K562 (cell line): ENCODE results near the gene DPEP2NB. TPM values are rescaled to one million over a fixed set of nuclear protein-coding genes. Genes with fewer than 3 reads are reported as not detected.
A peak's percentile ranks its signal among the peaks of the same experiment; 100 is the strongest.

Source experiments
- CCAR2 ChIP-seq: fragments of 200-400 bp; formaldehyde crosslinking; IDR thresholded peaks from 2 replicates; pipeline ENCODE4 v1.6.1; 2017; ENCODE audit warnings: mild to moderate bottlenecking, low read depth, low read length
- E2F4 ChIP-seq: sonication (generic); formaldehyde crosslinking; IDR thresholded peaks from 2 replicates; pipeline ENCODE4 v1.8.0; 2022; ENCODE audit warnings: mild to moderate bottlenecking, low read depth, missing genetic modification reagents
- E2F5 ChIP-seq: sonication (generic); formaldehyde crosslinking; IDR thresholded peaks from 2 replicates; pipeline ENCODE4 v1.8.0; 2022; ENCODE audit warnings: mild to moderate bottlenecking, missing genetic modification reagents
- HNRNPUL1 ChIP-seq: fragments of 200-400 bp; formaldehyde crosslinking; IDR thresholded peaks from 2 replicates; pipeline ENCODE4 v1.6.1; 2017; ENCODE audit warnings: low read length
- MCM3 ChIP-seq: fragments of 450-650 bp; IDR thresholded peaks from 2 replicates; pipeline ENCODE4 v1.6.1; 2016
- MXI1 ChIP-seq: IDR thresholded peaks from 2 replicates; pipeline ENCODE4 v1.6.1; 2011; ENCODE audit warnings: low read depth, mild to moderate bottlenecking, improper control_type of control experiment, low read length
- NFYB ChIP-seq: IDR thresholded peaks from 2 replicates; pipeline ENCODE4 v1.6.1; 2011; ENCODE audit warnings: mild to moderate bottlenecking, moderate library complexity; ENCODE audit not compliant: insufficient read length; ENCODE audit errors: extremely low read depth
- NONO ChIP-seq, 2 experiments: fragments of 200-400 bp in 1 of 2; fragments of 450-650 bp in 1 of 2; formaldehyde crosslinking in 1 of 2; IDR thresholded peaks; 2 replicates each; pipeline ENCODE4 v1.6.1; 2017; ENCODE audit warnings: low read depth in 2 of 2, mild to moderate bottlenecking in 2 of 2, moderate library complexity in 2 of 2, low read length in 1 of 2
- SMAD1 ChIP-seq: fragments of 150-350 bp; IDR thresholded peaks from 2 replicates; pipeline ENCODE4 v1.6.1; 2014; ENCODE audit warnings: low read length, low read depth; ENCODE audit not compliant: partially characterized antibody
- ZNF408 ChIP-seq: fragments of 250-450 bp; sonication (Bioruptor Pico); IDR thresholded peaks from 2 replicates; pipeline ENCODE4 v1.4.0; 2020; ENCODE audit warnings: low read depth, mild to moderate bottlenecking, moderate library complexity
- ZNF561 ChIP-seq: fragments of 450-650 bp; formaldehyde crosslinking; conservative IDR thresholded peaks from 2 replicates; pipeline ENCODE4 v1.4.0; 2020; ENCODE audit warnings: mild to moderate bottlenecking, moderate library complexity
- ZNF717 ChIP-seq: fragments of 250-450 bp; sonication (Bioruptor Pico); IDR thresholded peaks from 2 replicates; pipeline ENCODE4 v1.5.0; 2021
- polyA plus RNA-seq, 8 experiments: library from polyadenylated mRNA; depleted of rRNA in 4 of 8; stranded (reverse) in 5 of 8; unstranded in 3 of 8; fragments of >200 nt; fragmentation: Nextera tagmentation in 2 of 8; fragmentation: Illumina TruSeq in 1 of 8; extraction: Ambion mirVana in 2 of 8; extraction: Trizol in 1 of 8; gene quantifications; 2 replicates each; pipeline versions ENCODE4 v1.2.1 to v1.2.3, GENCODE V29; 2011 to 2014; ENCODE audit warnings: inconsistent platforms in 1 of 8, missing spikeins in 1 of 8
- total RNA-seq, 7 experiments: library from RNA; depleted of rRNA in 6 of 7; stranded (reverse); fragments of >200 nt in 6 of 7; fragmentation: Illumina TruSeq in 2 of 7; extraction: Trizol in 2 of 7; gene quantifications; 2 replicates each; pipeline versions ENCODE4 v1.2.1 to v1.2.3, GENCODE V29; 2011 to 2021; ENCODE audit warnings: low replicate concordance in 1 of 7
- TF ChIP-seq, protein P1 (sequence below): sonication (generic); formaldehyde crosslinking; IDR thresholded peaks from 2 replicates; pipeline ENCODE4 v1.8.1; 2023; ENCODE audit warnings: mild to moderate bottlenecking, missing genetic modification reagents
- TF ChIP-seq, protein P2 (sequence below): IDR thresholded peaks from 3 replicates; pipeline ENCODE4 v1.6.1; 2011; ENCODE audit warnings: borderline replicate concordance, mild to moderate bottlenecking, moderate library complexity; ENCODE audit not compliant: insufficient read length; ENCODE audit errors: extremely low read depth
- TF ChIP-seq, protein P3 (sequence below): fragments of 450-650 bp; IDR thresholded peaks from 2 replicates; pipeline ENCODE4 v1.6.1; 2017; ENCODE audit warnings: antibody characterized with exemption, mild to moderate bottlenecking

DPEP2NB gene
- total and polyA plus RNA-seq, 9 of the 15 experiments (the other 6 are each of a cell fraction or from before 2014, with no cell fraction given): not detected

GRCh38 chr16:68022728-68023537 lies 7.2 kb upstream of the DPEP2NB start, which contains the start of the genes DDX28 and DUS2 (continued):
- TF ChIP-seq E2F4 (CRISPR knock-in tag) (peak; percentile 52; the same call in 1 of the 2 replicates), MXI1 (peak; percentile 81), ZNF408 (CRISPR knock-in tag) (no peak), E2F5 (no peak), ZNF561 (CRISPR knock-in tag) (no peak), NONO (IDR thresholded peaks at IDR 0.05; ENCODE audit: low read depth in 2 of 2, low read length in 1 of 2) (peak in 1 of 2 experiments; percentile 22; a peak in 1 of 4 replicates), CCAR2 (no peak), MCM3 (no peak), NFYB (no peak), ZNF717 (CRISPR knock-in tag) (no peak), HNRNPUL1 (no peak), SMAD1 (peak; percentile 61)
- TF ChIP-seq, protein P1, sequence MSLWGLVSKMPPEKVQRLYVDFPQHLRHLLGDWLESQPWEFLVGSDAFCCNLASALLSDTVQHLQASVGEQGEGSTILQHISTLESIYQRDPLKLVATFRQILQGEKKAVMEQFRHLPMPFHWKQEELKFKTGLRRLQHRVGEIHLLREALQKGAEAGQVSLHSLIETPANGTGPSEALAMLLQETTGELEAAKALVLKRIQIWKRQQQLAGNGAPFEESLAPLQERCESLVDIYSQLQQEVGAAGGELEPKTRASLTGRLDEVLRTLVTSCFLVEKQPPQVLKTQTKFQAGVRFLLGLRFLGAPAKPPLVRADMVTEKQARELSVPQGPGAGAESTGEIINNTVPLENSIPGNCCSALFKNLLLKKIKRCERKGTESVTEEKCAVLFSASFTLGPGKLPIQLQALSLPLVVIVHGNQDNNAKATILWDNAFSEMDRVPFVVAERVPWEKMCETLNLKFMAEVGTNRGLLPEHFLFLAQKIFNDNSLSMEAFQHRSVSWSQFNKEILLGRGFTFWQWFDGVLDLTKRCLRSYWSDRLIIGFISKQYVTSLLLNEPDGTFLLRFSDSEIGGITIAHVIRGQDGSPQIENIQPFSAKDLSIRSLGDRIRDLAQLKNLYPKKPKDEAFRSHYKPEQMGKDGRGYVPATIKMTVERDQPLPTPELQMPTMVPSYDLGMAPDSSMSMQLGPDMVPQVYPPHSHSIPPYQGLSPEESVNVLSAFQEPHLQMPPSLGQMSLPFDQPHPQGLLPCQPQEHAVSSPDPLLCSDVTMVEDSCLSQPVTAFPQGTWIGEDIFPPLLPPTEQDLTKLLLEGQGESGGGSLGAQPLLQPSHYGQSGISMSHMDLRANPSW: no peak; the same call in 1 of the 2 replicates
- TF ChIP-seq, protein P2, sequence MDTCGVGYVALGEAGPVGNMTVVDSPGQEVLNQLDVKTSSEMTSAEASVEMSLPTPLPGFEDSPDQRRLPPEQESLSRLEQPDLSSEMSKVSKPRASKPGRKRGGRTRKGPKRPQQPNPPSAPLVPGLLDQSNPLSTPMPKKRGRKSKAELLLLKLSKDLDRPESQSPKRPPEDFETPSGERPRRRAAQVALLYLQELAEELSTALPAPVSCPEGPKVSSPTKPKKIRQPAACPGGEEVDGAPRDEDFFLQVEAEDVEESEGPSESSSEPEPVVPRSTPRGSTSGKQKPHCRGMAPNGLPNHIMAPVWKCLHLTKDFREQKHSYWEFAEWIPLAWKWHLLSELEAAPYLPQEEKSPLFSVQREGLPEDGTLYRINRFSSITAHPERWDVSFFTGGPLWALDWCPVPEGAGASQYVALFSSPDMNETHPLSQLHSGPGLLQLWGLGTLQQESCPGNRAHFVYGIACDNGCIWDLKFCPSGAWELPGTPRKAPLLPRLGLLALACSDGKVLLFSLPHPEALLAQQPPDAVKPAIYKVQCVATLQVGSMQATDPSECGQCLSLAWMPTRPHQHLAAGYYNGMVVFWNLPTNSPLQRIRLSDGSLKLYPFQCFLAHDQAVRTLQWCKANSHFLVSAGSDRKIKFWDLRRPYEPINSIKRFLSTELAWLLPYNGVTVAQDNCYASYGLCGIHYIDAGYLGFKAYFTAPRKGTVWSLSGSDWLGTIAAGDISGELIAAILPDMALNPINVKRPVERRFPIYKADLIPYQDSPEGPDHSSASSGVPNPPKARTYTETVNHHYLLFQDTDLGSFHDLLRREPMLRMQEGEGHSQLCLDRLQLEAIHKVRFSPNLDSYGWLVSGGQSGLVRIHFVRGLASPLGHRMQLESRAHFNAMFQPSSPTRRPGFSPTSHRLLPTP: no peak
- TF ChIP-seq, protein P3, sequence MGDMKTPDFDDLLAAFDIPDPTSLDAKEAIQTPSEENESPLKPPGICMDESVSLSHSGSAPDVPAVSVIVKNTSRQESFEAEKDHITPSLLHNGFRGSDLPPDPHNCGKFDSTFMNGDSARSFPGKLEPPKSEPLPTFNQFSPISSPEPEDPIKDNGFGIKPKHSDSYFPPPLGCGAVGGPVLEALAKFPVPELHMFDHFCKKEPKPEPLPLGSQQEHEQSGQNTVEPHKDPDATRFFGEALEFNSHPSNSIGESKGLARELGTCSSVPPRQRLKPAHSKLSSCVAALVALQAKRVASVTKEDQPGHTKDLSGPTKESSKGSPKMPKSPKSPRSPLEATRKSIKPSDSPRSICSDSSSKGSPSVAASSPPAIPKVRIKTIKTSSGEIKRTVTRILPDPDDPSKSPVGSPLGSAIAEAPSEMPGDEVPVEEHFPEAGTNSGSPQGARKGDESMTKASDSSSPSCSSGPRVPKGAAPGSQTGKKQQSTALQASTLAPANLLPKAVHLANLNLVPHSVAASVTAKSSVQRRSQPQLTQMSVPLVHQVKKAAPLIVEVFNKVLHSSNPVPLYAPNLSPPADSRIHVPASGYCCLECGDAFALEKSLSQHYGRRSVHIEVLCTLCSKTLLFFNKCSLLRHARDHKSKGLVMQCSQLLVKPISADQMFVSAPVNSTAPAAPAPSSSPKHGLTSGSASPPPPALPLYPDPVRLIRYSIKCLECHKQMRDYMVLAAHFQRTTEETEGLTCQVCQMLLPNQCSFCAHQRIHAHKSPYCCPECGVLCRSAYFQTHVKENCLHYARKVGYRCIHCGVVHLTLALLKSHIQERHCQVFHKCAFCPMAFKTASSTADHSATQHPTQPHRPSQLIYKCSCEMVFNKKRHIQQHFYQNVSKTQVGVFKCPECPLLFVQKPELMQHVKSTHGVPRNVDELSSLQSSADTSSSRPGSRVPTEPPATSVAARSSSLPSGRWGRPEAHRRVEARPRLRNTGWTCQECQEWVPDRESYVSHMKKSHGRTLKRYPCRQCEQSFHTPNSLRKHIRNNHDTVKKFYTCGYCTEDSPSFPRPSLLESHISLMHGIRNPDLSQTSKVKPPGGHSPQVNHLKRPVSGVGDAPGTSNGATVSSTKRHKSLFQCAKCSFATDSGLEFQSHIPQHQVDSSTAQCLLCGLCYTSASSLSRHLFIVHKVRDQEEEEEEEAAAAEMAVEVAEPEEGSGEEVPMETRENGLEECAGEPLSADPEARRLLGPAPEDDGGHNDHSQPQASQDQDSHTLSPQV: no peak
